ENCODE measurements around the gene MAMDC4.
"Not testable (repeated sequence)": the region's sequence is repeated elsewhere in the genome, so short reads cannot be mapped to it uniquely, and the experiment has no call there.

MAMDC4 gene

GRCh38 chr9:136851941-136852663, at the start of gene MAMDC4:
Gene MAMDC4 (plus strand): TSS chr9:136852346. CDS start chr9:136852417, 71 bp downstream.
- DNase-seq: no peak

GRCh38 chr9:136803009-136803550, 49.1 kb upstream of the MAMDC4 start:
- not testable (repeated sequence) for DNase-seq

GRCh38 chr9:136803551-136804508, 48.3 kb upstream of the MAMDC4 start:
- peak; percentile 15 for DNase-seq

GRCh38 chr9:136804509-136805206, 47.5 kb upstream of the MAMDC4 start:
- peak; percentile 18 for DNase-seq

- no peak for DNase-seq
Observed at GRCh38 chr9:136805207-136805740, 46.9 kb upstream of the MAMDC4 start.

GRCh38 chr9:136806067-136806466, 46.1 kb upstream of the MAMDC4 start:
- no peak for DNase-seq

- no peak for DNase-seq
Observed at GRCh38 chr9:136806631-136807201, 45.4 kb upstream of the MAMDC4 start.

- peak; percentile 56 for DNase-seq
Observed at GRCh38 chr9:136807281-136808074, 44.7 kb upstream of the MAMDC4 start, which contains the start of gene RABL6. Gene RABL6 (plus strand): TSS chr9:136807948. CDS start chr9:136808197, 249 bp downstream.

- no peak for DNase-seq
Observed at GRCh38 chr9:136808075-136808805, 43.9 kb upstream of the MAMDC4 start.

GRCh38 chr9:136808806-136809158, 43.4 kb upstream of the MAMDC4 start:
- no peak for DNase-seq

- DNase-seq: no peak
Observed at GRCh38 chr9:136814725-136815421, 37.3 kb upstream of the MAMDC4 start.

GRCh38 chr9:136815422-136815782, 36.7 kb upstream of the MAMDC4 start:
- no peak for DNase-seq

GRCh38 chr9:136820971-136821825, 30.9 kb upstream of the MAMDC4 start:
- DNase-seq: no peak

- DNase-seq: no peak
Observed at GRCh38 chr9:136821826-136822544, 30.2 kb upstream of the MAMDC4 start.

- no peak for DNase-seq
Observed at GRCh38 chr9:136823136-136824046, 28.8 kb upstream of the MAMDC4 start.

- DNase-seq: no peak
Observed at GRCh38 chr9:136824496-136825225, 27.5 kb upstream of the MAMDC4 start.
